ENCODE data around the gene CACNB2. TPM values are rescaled to one million over a fixed set of nuclear protein-coding genes. Genes with fewer than 3 reads are reported as not detected.
"Not testable (repeated sequence)": the region's sequence is repeated elsewhere in the genome, so short reads cannot be mapped to it uniquely, and the experiment has no call there.

Gene CACNB2
- total RNA-seq, 2 experiments from 2014 or later = not detected

GRCh38 chr10:18429335-18429734 lies 289.1 kb downstream of the CACNB2 start:
- POLR2A ChIA-PET = interaction anchor here (0.7 kb wide), 1 partner anchor 89 kb away, joined by 4 read pairs; no protein-coding TSS in a partner anchor
- CTCF ChIA-PET = interaction anchor here (0.7 kb wide), 2 partner anchors 85 to 433 kb away, joined by 3 to 4 read pairs; no protein-coding TSS in a partner anchor

GRCh38 chr10:18436902-18437301 lies 296.7 kb downstream of the CACNB2 start:
- ChIA-PET CTCF (no interaction called here), POLR2A (no interaction called here)

GRCh38 chr10:18437486-18437885 lies 297.3 kb downstream of the CACNB2 start:
- CTCF ChIA-PET = no interaction called here

GRCh38 chr10:18438361-18439126 lies 298.3 kb downstream of the CACNB2 start:
- POLR2A ChIA-PET = no interaction called here
- CTCF ChIA-PET = no interaction called here

More at GRCh38 chr10:18437486-18437885, 297.3 kb downstream of the CACNB2 start:
- POLR2A ChIA-PET = no interaction called here

- CTCF ChIA-PET = no interaction called here
- POLR2A ChIA-PET = no interaction called here
These were observed 299.4 kb downstream of the CACNB2 start for GRCh38 chr10:18439601-18440000.

- CTCF ChIA-PET, POLR2A ChIA-PET: not testable (repeated sequence)
These were observed 305.4 kb downstream of the CACNB2 start for GRCh38 chr10:18445635-18446034.

- ChIA-PET CTCF (no interaction called here), POLR2A (no interaction called here)
These were observed 306.0 kb downstream of the CACNB2 start for GRCh38 chr10:18446205-18446604.

- ChIA-PET POLR2A (no interaction called here), CTCF (no interaction called here)
These were observed 309.4 kb downstream of the CACNB2 start for GRCh38 chr10:18449611-18450026.

- CTCF ChIA-PET = no interaction called here
- POLR2A ChIA-PET = no interaction called here
These were observed 310.1 kb downstream of the CACNB2 start for GRCh38 chr10:18450298-18450697.

- ChIA-PET POLR2A (no interaction called here), CTCF (no interaction called here)
These were observed 315.1 kb downstream of the CACNB2 start for GRCh38 chr10:18455086-18455884.

GRCh38 chr10:18456984-18457383 lies 316.8 kb downstream of the CACNB2 start:
- CTCF ChIA-PET = no interaction called here
- POLR2A ChIA-PET = no interaction called here

- CTCF ChIA-PET = no interaction called here
- POLR2A ChIA-PET = no interaction called here
These were observed 319.8 kb downstream of the CACNB2 start for GRCh38 chr10:18460032-18460431.

GRCh38 chr10:18463673-18464211 lies 323.5 kb downstream of the CACNB2 start:
- ChIA-PET POLR2A (no interaction called here), CTCF (no interaction called here)

- ChIA-PET POLR2A (no interaction called here), CTCF (no interaction called here)
These were observed 328.9 kb downstream of the CACNB2 start for GRCh38 chr10:18469125-18469524.

- POLR2A ChIA-PET = no interaction called here
These were observed 332.8 kb downstream of the CACNB2 start for GRCh38 chr10:18472977-18473376.

GRCh38 chr10:18473424-18474117 lies 333.3 kb downstream of the CACNB2 start:
- ChIA-PET POLR2A (no interaction called here), CTCF (no interaction called here)

More at GRCh38 chr10:18472977-18473376, 332.8 kb downstream of the CACNB2 start:
- CTCF ChIA-PET = no interaction called here

GRCh38 chr10:18474118-18474455 lies 333.9 kb downstream of the CACNB2 start:
- ChIA-PET CTCF (no interaction called here), POLR2A (no interaction called here)

- ChIA-PET POLR2A (no interaction called here), CTCF (no interaction called here)
These were observed 335.9 kb downstream of the CACNB2 start for GRCh38 chr10:18476076-18476647.

GRCh38 chr10:18478354-18478753 lies 338.1 kb downstream of the CACNB2 start:
- POLR2A ChIA-PET = no interaction called here
- CTCF ChIA-PET = no interaction called here

GRCh38 chr10:18479502-18479901 lies 339.3 kb downstream of the CACNB2 start:
- ChIA-PET POLR2A (no interaction called here), CTCF (no interaction called here)
